Uterus (tissue), 2 donors: ENCODE results near the gene BUB1.

Experiments used
- CTCF ChIP-seq, 4 experiments: fragments of 200-600 bp in 2 of 4; fragments of 450-650 bp in 2 of 4; sonication (generic) in 2 of 4; IDR thresholded peaks; one replicate each; pipeline ENCODE4 v1.5.1; 2016 to 2019; ENCODE audit warnings: antibody characterized with exemption in 4 of 4, mild to moderate bottlenecking in 2 of 4, moderate library complexity in 1 of 4
- POLR2A ChIP-seq, 2 donors: fragments of 450-650 bp; IDR thresholded peaks; one replicate each; pipeline ENCODE4 v1.6.1; 2016; ENCODE audit warnings: antibody characterized with exemption in 2 of 2, mild to moderate bottlenecking in 1 of 2, moderate library complexity in 1 of 2

DNA sequence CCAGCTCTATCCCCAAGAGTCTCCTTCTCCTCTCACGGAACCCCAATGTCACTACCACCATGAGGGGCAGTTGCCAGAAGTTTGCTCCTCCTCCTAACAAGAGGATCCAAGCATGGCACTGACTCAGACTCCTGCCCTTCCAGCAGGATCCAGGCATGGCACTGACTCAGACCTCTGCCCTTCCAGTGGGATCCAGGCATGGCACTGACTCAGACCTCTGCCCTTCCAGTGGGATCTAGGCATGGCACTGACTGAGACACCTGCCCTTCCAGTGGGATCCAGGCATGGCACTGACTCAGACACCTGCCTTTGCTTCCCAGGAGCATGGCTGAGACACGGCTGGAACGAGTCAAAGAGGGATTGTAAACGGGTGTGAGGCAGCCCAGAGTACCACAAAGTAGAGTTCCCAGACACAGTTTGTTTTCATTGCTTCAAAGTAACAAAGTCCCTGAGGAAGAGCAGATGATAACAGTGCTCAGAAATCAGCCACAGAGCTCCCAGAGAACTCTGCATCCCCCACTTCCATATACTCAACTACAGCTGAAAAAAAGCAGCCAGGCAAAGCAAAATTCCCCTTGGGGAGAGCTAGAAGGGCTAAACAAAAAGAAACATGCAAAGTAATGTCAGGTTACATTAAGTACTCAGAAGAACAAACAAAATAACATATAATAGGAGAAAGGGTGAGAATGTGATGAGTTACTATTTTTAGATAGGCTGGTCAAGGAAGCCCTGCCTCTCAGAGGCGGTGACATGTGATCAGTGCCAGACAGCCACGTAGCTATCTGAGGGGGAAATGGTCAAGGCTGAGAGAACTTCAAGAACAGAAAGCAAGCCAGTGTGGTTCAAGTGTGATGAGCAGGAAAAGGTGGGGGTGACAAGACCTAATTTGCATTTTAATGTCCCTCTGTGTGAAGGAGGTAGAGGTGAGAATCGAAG, 3.0 kb downstream of the BUB1 start:
- TF ChIP-seq CTCF (IDR thresholded peaks at IDR 0.05) (no peak), POLR2A (IDR thresholded peaks at IDR 0.05) (no peak)
